PC-3 (cell line): ENCODE data around the gene KRT15. TPM values are rescaled to one million over a fixed set of nuclear protein-coding genes. Genes with fewer than 3 reads are reported as not detected.

Experiments
- ATAC-seq: fragments of 200-7000 bp; cut with Tn5 transposase; 2 replicates; pipeline ENCODE4 v1.9.1; 2020; ENCODE audit warnings: mild to moderate bottlenecking, moderate library complexity
- BruUV-seq: library from RNA; stranded (reverse); fragments of 400-500 nt; replicated peaks from 2 replicates; lab custom pipeline; 2021; lab: Mats Ljungman, UMichigan
- CTCF ChIA-PET: fragments of 300-600 bp; sonication (Branson Sonifier 250); formaldehyde crosslinking; loops from one replicate; lab custom pipeline; 2022; ENCODE audit warnings: antibody characterized with exemption; lab: Charles Lee
- POLR2A ChIA-PET: fragments of 300-600 bp; sonication (Branson Sonifier 250); formaldehyde crosslinking; loops from one replicate; lab custom pipeline; 2022; ENCODE audit warnings: antibody characterized with exemption; ENCODE audit not compliant: unreplicated experiment; lab: Charles Lee
- DNase-seq: peaks from one replicate; pipeline ENCODE4 v3.0.0-alpha.2; 2015
- H2AFZ ChIP-seq: fragments of 300-600 bp; sonication (generic); 2 replicates; pipeline ENCODE4 v1.6.0; 2016; ENCODE audit warnings: antibody characterized with exemption, low read length
- H3F3A ChIP-seq: fragments of 300-600 bp; sonication (generic); one replicate; pipeline ENCODE4 v1.6.0; 2017; ENCODE audit warnings: antibody characterized with exemption, low read length, control low read depth, mild to moderate bottlenecking; ENCODE audit not compliant: unreplicated experiment
- H3K27ac ChIP-seq: fragments of 300-600 bp; sonication (generic); 2 replicates; pipeline ENCODE4 v1.5.1; 2016; ENCODE audit warnings: mild to moderate bottlenecking, low read length
- H3K27me3 ChIP-seq: fragments of 300-600 bp; sonication (generic); 2 replicates; pipeline ENCODE4 v1.6.1; 2016; ENCODE audit warnings: low read length, mixed read lengths
- H3K36me3 ChIP-seq: fragments of 300-600 bp; sonication (generic); 2 replicates; pipeline ENCODE4 v1.6.1; 2016; ENCODE audit warnings: low read depth, mixed run types, low read length, mixed read lengths
- H3K4me1 ChIP-seq: fragments of 300-600 bp; sonication (generic); 2 replicates; pipeline ENCODE4 v1.5.1; 2016; ENCODE audit warnings: low read length; ENCODE audit not compliant: insufficient read depth
- H3K4me2 ChIP-seq: fragments of 300-600 bp; sonication (generic); 2 replicates; pipeline ENCODE4 v1.6.0; 2016; ENCODE audit warnings: low read length
- H3K4me3 ChIP-seq: fragments of 300-600 bp; sonication (generic); 2 replicates; pipeline ENCODE4 v1.5.1; 2016; ENCODE audit warnings: mild to moderate bottlenecking, low read length, mixed read lengths
- H3K79me2 ChIP-seq: fragments of 300-600 bp; sonication (generic); 2 replicates; pipeline ENCODE4 v1.6.1; 2017; ENCODE audit warnings: low read length, mixed read lengths
- H3K9ac ChIP-seq: fragments of 300-600 bp; sonication (generic); 2 replicates; pipeline ENCODE4 v1.6.0; 2016; ENCODE audit warnings: mild to moderate bottlenecking, low read length
- H3K9me2 ChIP-seq: fragments of 300-600 bp; sonication (generic); replicated peaks from 2 replicates; pipeline ENCODE4 v1.6.1; 2016; ENCODE audit warnings: mixed run types, low read length, mixed read lengths
- H3K9me3 ChIP-seq: fragments of 300-600 bp; sonication (generic); 2 replicates; pipeline ENCODE4 v1.6.1; 2016; ENCODE audit warnings: low read length, mixed read lengths
- H4K20me1 ChIP-seq: fragments of 300-600 bp; sonication (generic); 2 replicates; pipeline ENCODE4 v1.6.1; 2016; ENCODE audit warnings: low read length, mixed read lengths
- EZH2 ChIP-seq: fragments of 300-600 bp; sonication (generic); IDR thresholded peaks from one replicate; pipeline ENCODE4 v1.6.1; 2017; ENCODE audit warnings: antibody characterized with exemption, mild to moderate bottlenecking, low read length; ENCODE audit not compliant: unreplicated experiment
- EZH2phosphoT487 ChIP-seq: fragments of 300-600 bp; sonication (generic); IDR thresholded peaks from 2 replicates; pipeline ENCODE4 v1.6.1; 2018; ENCODE audit warnings: mild to moderate bottlenecking, antibody characterized with exemption, low read length, borderline replicate concordance
- intact Hi-C: fragments of 100-400 bp; cut with micrococcal nuclease; formaldehyde crosslinking; loops from 2 replicates; pipeline ENCODE4 v1.9.0; 2023
- total RNA-seq: library from RNA; depleted of rRNA; stranded (reverse); fragments of >200 nt; gene quantifications from 2 replicates; pipeline ENCODE4 v1.2.3, GENCODE V29; 2014
- TF ChIP-seq, protein P1 (sequence below): fragments of 300-600 bp; sonication (generic); conservative IDR thresholded peaks from 2 replicates; pipeline ENCODE4 v1.5.1; 2017; ENCODE audit warnings: antibody characterized with exemption, low read depth, mild to moderate bottlenecking, low read length

The KRT15 gene
- total RNA-seq, 1 experiment from 2014 or later: 121 TPM

GRCh38 chr17:41503202-41503601 is 15.5 kb downstream of the KRT15 start:
- no peaks in the 10 kb centered on the region for H3K9me2 ChIP-seq
- no peaks in the 10 kb centered on the region for H4K20me1 ChIP-seq
- no peaks in the 10 kb centered on the region for H3K9me3 ChIP-seq
- BruUV-seq: no TSS peak
- H3K4me1 ChIP-seq: peaks cover 25% of the 10 kb centered on the region
- TF ChIP-seq EZH2phosphoT487 (no peak), EZH2 (no peak)
- TF ChIP-seq, protein P1, sequence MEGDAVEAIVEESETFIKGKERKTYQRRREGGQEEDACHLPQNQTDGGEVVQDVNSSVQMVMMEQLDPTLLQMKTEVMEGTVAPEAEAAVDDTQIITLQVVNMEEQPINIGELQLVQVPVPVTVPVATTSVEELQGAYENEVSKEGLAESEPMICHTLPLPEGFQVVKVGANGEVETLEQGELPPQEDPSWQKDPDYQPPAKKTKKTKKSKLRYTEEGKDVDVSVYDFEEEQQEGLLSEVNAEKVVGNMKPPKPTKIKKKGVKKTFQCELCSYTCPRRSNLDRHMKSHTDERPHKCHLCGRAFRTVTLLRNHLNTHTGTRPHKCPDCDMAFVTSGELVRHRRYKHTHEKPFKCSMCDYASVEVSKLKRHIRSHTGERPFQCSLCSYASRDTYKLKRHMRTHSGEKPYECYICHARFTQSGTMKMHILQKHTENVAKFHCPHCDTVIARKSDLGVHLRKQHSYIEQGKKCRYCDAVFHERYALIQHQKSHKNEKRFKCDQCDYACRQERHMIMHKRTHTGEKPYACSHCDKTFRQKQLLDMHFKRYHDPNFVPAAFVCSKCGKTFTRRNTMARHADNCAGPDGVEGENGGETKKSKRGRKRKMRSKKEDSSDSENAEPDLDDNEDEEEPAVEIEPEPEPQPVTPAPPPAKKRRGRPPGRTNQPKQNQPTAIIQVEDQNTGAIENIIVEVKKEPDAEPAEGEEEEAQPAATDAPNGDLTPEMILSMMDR: no peak
- H3K79me2 ChIP-seq: no peaks in the 10 kb centered on the region
- intact Hi-C loops: no loop called here
- no peak overlapping the region for H3K9ac ChIP-seq
- H2AFZ ChIP-seq: no peak overlapping the region
- DNase-seq: no peak
- ATAC-seq: no peak
- H3F3A ChIP-seq: no peaks in the 10 kb centered on the region
- no peak overlapping the region for H3K27ac ChIP-seq
- no peak overlapping the region for H3K4me2 ChIP-seq
- H3K27me3 ChIP-seq: no peaks in the 10 kb centered on the region
- H3K36me3 ChIP-seq: no peaks in the 10 kb centered on the region
- ChIA-PET CTCF (interaction anchor here (0.6 to 0.7 kb wide), 2 partner anchors 14 to 699 kb away, joined by 3 to 5 read pairs; no protein-coding TSS in a partner anchor), POLR2A (no interaction called here)
- no peak overlapping the region for H3K4me3 ChIP-seq

DNA sequence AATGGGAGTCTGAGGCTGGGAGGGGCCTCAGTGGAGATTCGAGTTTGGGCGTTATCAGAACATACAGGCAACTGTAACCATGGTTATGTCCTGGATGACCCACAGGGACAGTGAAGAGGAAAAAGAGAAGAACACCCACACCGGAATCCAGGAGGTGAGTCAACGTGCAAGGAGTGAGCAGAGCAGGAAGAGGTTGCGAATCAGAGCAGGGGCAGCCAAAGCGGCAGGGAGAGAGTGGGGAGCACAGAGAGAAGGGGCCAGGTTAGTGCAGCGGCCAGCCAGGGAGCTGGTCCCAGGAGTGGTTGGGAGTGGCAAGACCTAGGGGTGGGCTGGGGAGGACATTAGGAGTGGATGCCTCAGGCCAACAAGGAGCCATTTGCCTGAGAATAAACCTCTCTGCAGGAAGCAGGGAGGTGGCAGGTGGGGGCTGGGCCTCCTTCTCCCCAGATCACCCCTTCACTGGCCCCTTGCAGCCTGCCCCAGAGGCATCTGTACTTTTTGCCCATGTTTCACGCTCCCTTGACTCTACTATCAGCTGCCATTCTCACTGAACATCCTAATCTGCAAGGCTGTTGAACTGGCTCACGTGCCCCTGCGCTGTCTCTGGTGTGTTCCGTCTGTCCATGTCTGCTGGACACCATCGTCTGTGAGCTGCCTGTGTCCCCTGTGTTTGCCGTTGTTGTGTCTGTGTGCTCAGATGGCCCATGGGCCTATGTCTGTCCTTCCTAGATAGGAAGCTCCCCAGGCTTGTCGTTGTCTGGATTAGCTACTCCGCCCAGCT is 18.4 kb downstream of the KRT15 start:
- H4K20me1 ChIP-seq: no peaks in the 10 kb centered on the region
- ChIA-PET POLR2A (interaction anchor here (0.5 to 0.6 kb wide), 2 partner anchors 18 to 28 kb away, joined by 3 to 9 read pairs; partner anchors contain the start of gene KRT19), CTCF (interaction anchor here (0.6 kb wide), 1 partner anchor 83 kb away, joined by 3 read pairs; no protein-coding TSS in a partner anchor)
- H3K27me3 ChIP-seq: no peaks in the 10 kb centered on the region
- 0 out of 2 replicates have a peak overlapping the region, but pooled peaks have one; percentile 21 for H3K4me3 ChIP-seq
- peak; percentile 84 for ATAC-seq
- no peaks in the 10 kb centered on the region for H3K79me2 ChIP-seq
- no peak overlapping the region for H2AFZ ChIP-seq
- no peaks in the 10 kb centered on the region for H3K36me3 ChIP-seq
- no peaks in the 10 kb centered on the region for H3K9me3 ChIP-seq
- no peaks in the 10 kb centered on the region for H3K9me2 ChIP-seq
- no peaks in the 10 kb centered on the region for H3F3A ChIP-seq
- peaks cover 33% of the 10 kb centered on the region for H3K4me1 ChIP-seq
- TF ChIP-seq EZH2phosphoT487 (no peak), EZH2 (no peak)
- TF ChIP-seq, protein P1: no peak
- peak overlapping the region; percentile 76 for H3K27ac ChIP-seq
- H3K4me2 ChIP-seq: peak overlapping the region; percentile 57
- TSS peak; percentile 28 for BruUV-seq
- peak; percentile 82 for DNase-seq
- peak overlapping the region; percentile 48 for H3K9ac ChIP-seq
- intact Hi-C loops: no loop called here
